DOHH2 (cell line): Measurements from ENCODE around the gene ZMYM2.

Experiments
- CTCF ChIP-seq: fragments of 200-600 bp; sonication (generic); IDR thresholded peaks from one replicate; pipeline ENCODE4 v1.5.1; 2014; ENCODE audit warnings: antibody characterized with exemption, mild to moderate bottlenecking, low read depth, low read length; ENCODE audit not compliant: poor library complexity, severe bottlenecking
- EZH2phosphoT487 ChIP-seq: fragments of 200-600 bp; sonication (generic); IDR thresholded peaks from 2 replicates; pipeline ENCODE4 v1.6.1; 2017; ENCODE audit warnings: borderline replicate concordance, mild to moderate bottlenecking, antibody characterized with exemption, low read length, moderate library complexity, mixed read lengths

- TF ChIP-seq CTCF (no peak), EZH2phosphoT487 (no peak)
Measured at GRCh38 chr13:20024702-20025101, 66.2 kb downstream of the ZMYM2 start.
